NCI-H446 treated with DMSO at 0.1 percent for 48 hours (cell line): ENCODE measurements around the gene CCNH.

Experiments
- DNase-seq: peaks from one replicate; lab custom pipeline; 2025; lab: John Stamatoyannopoulos, UW

The CCNH gene

GRCh38 chr5:87403409-87403808, 9.3 kb downstream of the CCNH start:
- DNase-seq: no peak

- DNase-seq: no peak
Measured at GRCh38 chr5:87401626-87402025, 11.1 kb downstream of the CCNH start.

DNA sequence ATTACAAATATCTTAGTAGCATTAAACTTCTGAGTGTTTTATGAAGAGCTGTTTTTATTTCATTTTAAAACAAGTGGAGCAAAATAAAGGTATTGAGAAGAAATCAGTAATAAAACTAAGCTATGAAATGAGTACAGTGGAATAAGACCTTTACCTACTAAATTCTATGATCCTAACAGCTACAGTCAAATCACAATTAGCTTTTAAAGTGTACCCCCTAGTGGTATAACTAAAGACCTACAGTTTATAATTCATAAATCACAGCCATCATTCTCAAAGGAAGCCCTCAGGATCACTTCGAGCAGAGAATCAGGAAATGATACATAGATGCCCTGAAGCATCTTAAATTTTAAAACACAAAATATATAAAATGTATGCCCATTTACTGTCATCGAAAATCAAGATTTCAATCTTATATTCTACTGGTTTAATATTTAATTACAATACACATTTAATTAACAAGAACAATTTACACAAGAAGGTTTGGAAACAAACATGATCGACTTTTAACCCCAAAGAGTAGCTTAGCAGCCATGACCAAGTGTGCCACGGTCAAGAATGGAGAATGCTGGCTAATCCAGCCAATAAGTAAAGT, 12.3 kb downstream of the CCNH start:
- peak; percentile 15 for DNase-seq

- DNase-seq: no peak
Measured at GRCh38 chr5:87399720-87400119, 13.0 kb downstream of the CCNH start.

DNA sequence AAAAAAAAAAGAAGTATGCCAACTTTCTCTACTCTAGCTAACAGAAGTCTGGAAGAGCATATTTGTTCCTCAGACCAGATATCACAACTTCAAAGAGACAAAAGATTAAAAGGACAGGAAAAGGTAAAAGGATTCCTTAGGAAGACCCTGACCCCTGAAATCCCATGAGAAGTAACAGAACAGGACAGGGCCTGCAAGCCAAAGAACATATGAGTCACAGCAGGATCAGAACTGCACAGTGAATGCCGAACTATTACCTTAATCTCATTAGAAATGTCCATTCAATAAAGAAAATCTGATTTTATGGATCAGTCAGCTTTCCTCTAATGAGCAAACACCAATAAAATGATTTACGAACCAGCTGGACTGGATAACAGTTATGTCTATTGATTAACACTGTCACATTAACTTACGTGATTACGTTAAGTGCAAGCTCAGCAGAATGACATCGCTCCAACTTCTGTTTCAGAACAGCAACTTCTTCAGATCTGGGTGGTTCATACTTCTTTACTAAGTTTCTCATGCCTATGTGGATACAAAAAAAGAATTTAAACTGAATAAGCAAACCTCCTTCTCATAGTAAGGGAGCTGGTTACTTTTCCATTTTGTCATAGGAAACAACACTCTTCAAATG, 13.6 kb downstream of the CCNH start:
- no peak for DNase-seq

- no peak for DNase-seq
Measured at GRCh38 chr5:87394411-87395165, 18.1 kb downstream of the CCNH start.

DNA sequence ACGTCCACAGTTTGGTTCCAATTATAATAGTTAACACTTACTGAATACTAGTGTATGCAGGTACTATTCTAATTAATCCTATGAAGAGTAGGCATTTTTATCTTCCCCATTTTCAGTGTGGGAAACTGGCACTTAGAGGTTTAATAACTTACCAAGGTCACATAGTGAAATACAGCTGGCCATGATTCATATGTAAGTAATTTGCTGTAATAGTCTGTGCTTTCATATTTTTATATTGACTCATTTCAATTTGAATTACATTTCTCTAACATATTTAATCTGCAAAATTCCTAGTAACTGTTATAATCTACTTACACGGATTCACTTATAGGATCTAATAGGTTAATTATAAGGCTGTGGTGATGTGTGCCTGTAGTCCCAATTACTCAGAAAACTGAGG, 19.4 kb downstream of the CCNH start:
- no peak for DNase-seq

DNA sequence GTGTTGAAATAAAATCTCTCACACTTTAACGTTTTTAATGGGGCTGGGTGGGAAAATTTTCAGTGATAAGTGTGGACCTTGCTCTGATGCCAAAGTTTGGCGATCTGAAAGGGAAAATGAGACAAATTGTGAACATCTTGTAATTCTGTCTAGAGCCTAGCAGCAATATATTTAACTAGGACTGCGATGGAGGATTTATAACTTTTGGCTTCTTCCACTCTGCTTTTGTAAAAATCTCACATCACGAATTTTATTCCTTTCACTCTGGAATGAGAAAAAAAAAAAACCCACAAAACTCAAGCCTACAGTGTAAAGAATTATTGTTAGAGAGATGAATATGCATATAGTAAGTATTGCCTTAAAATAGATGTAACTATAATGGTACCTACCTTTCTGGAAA, 19.9 kb downstream of the CCNH start:
- DNase-seq: no peak

GRCh38 chr5:87392170-87392569, 20.6 kb downstream of the CCNH start:
- no peak for DNase-seq

- DNase-seq: no peak
Measured at GRCh38 chr5:87390576-87391199, 22.0 kb downstream of the CCNH start.

DNA sequence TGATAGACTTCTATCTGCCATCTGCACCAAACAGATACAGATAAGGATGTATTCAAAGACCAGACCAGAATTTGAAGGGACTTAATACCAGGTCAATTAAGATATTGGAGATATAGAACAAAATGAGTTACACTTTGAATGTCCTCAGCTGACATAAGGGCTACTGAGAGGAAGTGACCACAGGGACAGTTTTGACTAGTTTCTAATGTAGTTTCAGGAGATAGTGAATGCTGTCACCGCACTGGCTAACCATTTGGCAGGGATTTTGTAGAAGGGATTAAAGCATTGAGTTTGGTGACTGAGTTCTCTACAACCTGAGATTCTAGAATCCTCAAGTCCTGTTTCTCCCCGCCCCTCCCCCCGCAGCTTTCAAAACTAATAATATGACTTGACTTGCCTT, 22.7 kb downstream of the CCNH start:
- DNase-seq: no peak

DNA sequence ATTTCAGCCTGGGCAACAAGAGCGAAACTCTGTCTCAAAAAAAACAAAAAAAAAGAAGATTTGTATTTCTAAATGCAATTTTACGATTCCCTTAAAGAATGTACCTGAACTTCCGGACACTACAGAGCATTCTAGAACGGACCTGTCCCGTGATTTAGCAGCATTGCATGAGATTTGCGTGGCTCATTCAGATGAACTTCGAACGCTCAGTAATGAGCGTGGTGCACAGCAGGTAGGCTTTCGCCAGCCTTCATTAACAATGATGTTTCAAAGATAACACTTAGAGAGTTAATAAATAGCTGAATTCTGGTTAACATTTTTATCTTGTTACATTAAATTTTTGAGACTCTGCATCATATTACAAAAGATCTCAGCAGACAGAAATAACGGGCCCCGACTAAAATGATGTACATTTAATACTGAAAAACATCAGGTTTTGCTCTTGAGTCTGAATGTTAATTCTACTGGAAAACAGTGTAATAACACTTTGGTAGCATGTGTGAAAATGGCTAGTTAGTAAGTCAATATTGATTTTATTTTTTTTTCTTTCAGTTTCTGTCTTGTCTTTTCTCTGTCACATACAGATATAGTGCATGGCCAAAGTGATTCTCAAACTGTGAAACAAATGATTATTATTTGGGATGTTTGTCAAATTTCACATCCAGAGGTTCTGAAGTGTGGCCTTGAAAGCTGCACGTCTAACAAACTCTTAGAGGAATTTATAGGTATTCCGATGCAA, 23.3 kb downstream of the CCNH start:
- no peak for DNase-seq

DNA sequence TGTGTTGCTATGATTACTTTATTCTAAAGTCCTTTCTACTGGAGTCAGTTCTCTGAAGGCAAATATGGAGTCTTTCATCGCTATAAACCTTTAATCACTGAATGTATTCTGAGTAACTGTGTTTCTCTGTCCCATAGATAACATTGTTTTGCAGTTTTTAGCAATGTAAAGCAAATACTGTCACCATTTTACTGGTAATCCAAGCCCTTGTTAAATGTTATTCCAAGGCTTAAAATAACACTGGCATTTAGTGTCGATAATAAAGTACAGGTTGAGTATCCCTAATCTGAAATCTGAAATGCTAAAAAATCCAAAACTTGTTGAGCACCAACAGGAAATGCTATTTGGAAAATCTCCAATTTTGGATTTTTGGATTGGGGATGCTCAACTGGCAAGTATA, 24.6 kb downstream of the CCNH start:
- no peak for DNase-seq

- no peak for DNase-seq
Measured at GRCh38 chr5:87385802-87386201, 26.9 kb downstream of the CCNH start.

DNA sequence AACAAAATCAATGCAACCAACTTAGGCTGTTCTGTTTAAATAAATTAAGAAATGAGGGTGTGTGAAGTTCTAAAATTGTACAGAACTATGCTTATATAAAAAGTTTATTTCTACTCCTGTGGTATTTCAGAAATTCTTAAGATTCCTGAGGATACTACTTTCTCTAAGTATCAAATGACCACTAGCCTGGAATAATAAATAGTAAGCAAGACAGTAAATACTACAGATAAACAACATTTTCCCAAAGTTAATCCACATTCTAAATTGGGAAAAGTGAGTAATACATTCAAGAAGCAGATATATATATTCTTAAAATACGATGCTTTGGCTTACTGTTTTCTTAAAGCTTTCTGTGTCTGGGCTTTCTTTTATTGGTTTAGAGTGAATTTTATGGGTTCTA, 29.5 kb downstream of the CCNH start:
- DNase-seq: no peak

DNA sequence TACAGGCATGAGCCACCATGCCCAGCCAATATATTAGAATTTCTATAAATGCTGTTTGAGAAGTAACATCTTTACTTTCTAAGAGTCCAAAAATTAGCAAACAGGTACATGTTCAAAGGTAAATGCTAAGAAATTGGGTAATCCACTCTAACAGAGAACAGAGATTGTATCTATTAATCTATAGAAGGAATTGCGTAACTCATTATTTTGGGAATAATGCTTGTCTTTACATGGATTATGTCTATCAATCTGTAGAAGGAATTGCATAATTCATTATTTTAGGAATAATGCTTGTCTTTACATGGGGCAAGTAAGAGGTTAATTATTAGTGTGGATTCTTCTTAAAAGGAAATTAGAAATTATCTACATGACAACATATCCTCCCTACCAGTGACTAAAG, 30.5 kb downstream of the CCNH start:
- DNase-seq: no peak

- no peak for DNase-seq
Measured at GRCh38 chr5:87372705-87373104, 40.0 kb downstream of the CCNH start.

DNA sequence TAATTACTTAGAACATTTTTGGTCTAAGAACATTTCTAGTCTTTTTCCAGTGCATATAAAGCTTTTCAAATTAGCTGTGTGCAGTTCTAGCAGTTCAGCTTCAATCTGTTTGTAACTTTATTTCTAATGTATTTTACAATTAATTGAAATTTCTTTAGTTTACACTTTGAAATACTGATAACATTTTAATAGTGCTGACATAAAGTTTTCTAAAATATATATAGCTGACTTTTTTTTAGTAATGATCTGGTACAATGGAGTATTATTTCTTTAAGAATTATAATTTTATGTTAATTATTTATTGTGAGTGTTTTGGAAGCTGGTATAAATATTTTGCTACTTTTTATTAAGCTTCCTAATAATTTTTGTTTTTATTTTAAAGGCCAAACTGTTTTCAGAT, 43.3 kb downstream of the CCNH start:
- no peak for DNase-seq

GRCh38 chr5:87368601-87369000, 44.1 kb downstream of the CCNH start:
- no peak for DNase-seq

DNA sequence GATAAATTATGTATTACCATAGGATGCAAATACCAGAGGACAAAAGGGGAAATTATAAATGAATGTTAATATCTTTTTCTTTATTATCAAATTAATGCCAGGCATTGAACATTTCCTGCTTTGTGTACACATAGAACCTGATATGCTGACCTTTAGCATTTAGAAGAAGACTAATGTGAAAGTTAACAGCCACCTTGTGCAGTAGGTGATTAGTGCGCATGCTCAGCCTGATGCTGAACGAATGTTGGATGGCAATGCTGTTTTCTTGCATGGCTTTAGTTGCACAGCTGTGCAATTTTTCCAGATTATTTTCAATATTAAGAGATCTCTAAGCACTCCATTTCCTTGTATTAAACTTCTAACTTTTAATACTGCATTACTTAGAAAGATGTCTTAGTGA, 45.5 kb downstream of the CCNH start:
- DNase-seq: no peak

DNA sequence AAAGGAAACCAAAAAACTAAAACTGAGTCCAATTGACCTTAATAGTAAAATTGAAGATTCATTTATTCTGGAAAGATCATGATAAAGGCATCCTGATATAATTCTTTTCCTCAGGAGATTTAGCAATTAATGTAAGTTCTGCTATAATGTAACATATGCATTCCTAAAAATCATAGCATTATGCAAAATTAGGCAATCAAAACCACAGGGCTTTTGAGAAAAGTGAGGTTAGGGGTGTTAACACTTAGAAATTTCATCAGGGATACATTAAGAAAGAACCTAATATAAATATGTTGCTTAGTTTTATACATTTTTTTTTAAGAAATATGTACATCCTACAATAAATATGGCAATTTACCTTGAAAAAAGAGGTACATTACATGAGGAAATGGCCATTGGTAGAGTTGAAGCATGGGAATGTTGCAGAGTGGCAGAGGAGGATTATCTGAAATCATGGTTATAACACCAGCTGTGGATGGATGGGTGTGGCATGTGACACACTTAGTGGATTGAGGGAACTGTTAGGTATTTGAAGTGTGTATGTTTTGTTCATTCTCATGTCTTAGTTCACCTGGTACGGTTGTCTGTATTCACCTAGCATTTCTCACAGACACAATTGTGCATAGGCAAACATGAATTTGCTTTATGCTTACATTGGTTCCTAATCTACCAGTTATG, 51.1 kb downstream of the CCNH start:
- no peak for DNase-seq

GRCh38 chr5:87361031-87361445, 51.7 kb downstream of the CCNH start:
- no peak for DNase-seq
